GM21529 (cell line): ENCODE data around the gene RIPPLY2.
"Not testable (repeated sequence)": the region's sequence is repeated elsewhere in the genome, so short reads cannot be mapped to it uniquely, and the experiment has no call there.

ENCODE experiments used
- ATAC-seq: cut with Tn5 transposase; IDR thresholded peaks from one replicate; pipeline ENCODE4 v1.9.1; 2021; ENCODE audit not compliant: unreplicated experiment

RIPPLY2 gene

GRCh38 chr6:83853178-83854000, at the start of gene RIPPLY2:
Gene RIPPLY2, plus strand, starts transcription at chr6:83853360. Its CDS starts 57 bp downstream, at chr6:83853417.
- peak; percentile 64 for ATAC-seq

DNA sequence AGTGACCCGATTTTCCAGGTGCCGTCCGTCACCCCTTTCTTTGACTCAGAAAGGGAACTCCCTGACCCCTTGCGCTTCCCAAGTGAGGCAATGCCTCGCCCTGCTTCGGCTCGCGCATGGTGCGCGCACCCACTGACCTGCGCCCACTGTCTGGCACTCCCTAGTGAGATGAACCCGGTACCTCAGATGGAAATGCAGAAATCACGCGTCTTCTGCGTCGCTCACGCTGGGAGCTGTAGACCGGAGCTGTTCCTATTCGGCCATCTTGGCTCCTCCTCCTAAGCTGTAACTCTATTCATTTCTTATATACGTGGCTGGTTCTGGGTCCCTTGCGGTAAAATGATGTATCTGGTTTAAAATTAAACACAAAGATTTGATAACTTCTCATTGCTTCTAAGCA, 49.7 kb upstream of the RIPPLY2 start:
- ATAC-seq = not testable (repeated sequence)

DNA sequence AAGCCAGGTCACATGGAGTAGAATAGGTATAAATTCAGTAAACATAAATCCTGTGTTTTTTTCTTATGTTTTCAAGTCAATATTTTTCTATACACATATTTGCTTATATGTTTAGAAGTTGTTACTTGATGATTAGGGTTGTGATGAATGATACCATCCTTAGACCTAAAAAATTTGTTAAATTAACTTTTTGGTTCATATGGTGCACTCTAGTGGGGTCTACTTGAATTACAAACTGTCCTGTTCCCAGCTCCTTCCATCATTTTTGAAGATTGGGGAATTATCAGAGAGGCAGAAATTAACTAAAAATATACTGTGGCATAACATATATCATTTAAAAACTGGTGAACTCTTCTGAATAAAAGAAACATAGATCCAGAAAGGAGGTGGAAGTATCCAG, 48.3 kb upstream of the RIPPLY2 start:
- ATAC-seq = no peak

- ATAC-seq = no peak
These were observed 45.2 kb upstream of the RIPPLY2 start for GRCh38 chr6:83808005-83808404.

DNA sequence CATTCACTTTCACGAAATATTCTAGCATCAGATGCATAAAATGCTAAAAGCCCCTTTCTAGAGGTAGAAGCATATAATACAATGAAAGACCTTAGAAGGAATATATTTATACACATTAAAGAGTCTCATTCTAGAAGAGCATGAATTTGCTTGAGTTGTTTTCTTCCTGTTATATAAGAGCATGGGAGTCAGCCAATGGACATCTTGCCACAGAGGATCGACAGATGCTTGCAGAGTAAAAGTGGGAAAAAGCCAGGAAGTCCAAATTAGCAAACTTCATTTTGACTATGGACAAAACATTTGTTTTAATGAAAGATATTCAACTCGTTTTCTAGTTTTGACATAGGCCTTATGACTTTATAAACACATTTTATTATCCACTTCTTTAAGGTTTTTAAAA, 44.2 kb upstream of the RIPPLY2 start:
- no peak for ATAC-seq

DNA sequence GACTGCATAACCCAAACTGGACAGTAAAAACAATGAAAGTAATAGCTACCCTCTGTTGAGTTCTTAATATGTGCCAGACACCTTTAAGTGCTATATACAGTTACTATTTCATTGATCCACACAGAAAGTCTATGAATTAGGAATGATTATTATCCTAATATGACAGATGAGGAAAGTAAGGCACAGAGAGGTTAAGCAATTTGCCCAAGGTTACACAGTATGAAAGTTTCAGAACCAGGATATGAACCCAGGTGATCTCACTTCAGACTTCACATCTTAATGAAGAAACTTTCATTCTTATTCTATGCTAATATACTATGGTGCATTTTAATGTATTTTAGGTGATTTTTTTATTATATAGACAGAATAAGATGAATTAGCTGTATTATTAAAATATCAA, 40.6 kb upstream of the RIPPLY2 start:
- no peak for ATAC-seq

DNA sequence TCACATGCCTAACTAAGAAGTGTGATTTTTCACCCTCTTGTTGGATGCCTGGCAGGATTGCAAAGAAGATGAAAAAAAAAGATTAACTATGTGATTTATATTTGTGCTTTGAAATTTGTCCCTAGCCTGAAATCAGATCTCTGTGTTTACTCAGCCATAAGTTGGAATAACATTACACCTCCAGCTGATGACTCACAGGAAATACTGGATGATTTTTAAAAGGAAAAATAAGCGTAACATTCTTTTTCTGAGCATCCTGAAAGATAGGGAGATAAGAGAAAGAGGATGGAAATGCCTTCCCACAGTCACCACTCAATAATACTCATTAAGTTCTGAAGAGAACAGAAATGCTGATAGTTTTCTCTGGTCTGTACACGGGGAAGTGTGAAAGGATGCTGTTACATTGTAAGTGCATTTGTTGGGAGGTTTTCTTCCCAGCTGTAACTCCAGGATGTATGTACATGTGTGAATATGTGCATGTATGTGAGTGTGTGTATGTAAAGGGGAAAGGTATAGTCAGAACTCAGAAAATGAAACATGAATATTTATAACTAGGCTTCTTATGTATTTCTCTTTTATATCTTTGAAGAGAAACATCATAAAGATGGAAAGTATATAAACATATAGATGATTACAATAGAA, 37.4 kb upstream of the RIPPLY2 start:
- ATAC-seq = no peak

DNA sequence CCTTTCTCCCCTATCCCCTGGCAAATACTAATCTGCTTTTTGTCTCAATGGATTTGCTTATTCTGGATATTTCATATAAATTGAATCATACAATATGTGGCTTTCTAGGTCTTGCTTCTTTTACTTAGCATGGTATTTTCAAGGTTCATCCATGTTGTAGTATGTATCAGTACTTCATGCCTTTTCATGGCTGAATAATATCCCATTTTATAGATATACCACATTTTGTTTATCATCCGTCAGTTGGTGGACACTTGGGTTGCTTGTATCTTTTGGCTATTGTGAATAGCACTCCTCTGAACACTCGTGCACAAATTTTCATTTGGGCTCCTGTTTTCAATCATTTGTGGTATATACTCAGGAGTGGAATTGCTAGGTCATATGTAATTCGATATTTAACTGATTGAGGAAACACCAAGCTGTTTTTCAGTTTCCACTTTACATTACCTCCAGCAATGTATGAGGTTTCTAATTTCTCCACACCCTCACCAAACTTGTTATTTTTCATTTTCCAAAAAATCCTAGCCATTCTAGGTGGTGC, 30.5 kb upstream of the RIPPLY2 start:
- no peak for ATAC-seq

- no peak for ATAC-seq
These were observed 28.8 kb upstream of the RIPPLY2 start for GRCh38 chr6:83824388-83824801.

DNA sequence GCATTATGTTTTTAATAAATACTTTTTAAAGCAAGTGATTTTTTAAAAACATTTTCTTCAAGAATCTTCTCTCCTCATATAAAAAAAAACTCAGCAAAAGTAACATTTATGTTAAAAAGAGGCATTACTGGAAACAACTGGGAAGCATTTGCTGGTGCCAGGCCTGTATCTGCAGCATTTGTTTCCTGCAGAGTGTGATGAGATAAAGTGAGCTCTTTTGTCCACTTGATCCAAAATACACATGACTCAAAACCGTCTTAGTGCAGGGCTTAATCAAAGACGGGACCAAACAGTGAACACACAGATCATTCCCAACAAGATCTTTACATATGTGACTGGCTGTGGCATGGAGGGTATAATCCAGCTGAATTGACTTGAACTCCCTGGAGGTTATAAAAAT, 28.3 kb upstream of the RIPPLY2 start:
- no peak for ATAC-seq

DNA sequence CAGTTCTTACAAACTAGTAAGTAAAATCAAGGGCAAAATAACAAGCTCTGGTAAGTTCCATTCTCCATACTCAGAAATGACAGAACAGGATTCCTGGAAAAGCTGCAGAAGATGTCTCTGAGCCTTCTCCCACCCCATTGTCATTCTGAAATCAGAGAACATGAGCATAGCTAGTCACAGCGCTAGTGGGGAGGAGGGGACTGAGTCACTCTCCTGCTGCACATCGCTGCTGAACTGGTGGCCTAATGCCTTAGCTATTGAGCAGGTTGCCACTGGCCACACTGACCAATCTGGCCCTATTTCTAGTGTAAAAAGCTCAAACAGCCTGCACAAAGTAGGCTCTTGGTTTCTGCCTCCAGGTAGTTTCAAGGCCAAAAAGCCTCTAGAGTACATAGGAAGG, 26.1 kb upstream of the RIPPLY2 start:
- ATAC-seq = no peak

DNA sequence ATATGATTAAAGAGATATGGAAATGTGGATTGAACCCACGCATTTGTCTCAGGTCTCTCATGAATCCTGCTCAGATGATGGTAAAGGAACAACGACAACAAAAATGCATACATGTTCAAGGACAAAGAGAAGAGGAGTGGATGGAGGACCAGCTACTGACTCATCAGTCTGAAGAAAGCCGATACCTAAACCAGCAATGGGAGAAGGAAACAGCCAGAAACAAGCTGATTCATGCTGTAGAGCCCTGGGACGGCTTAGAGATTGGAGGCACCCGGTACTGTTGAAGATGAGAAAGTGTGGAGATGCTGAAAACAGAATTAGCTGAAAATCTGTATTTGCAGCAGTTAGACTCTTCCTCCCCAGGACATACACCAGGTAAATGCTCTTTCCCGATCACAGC, 14.4 kb upstream of the RIPPLY2 start:
- ATAC-seq = no peak

- ATAC-seq = no peak
These were observed 9.0 kb upstream of the RIPPLY2 start for GRCh38 chr6:83844170-83844569.

- no peak for ATAC-seq
These were observed 6.9 kb upstream of the RIPPLY2 start for GRCh38 chr6:83846291-83846690.

GRCh38 chr6:83847179-83847578, 6.0 kb upstream of the RIPPLY2 start:
- peak; percentile 96 for ATAC-seq

GRCh38 chr6:83849127-83849526, 4.0 kb upstream of the RIPPLY2 start:
- no peak for ATAC-seq

- no peak for ATAC-seq
These were observed 3.5 kb upstream of the RIPPLY2 start for GRCh38 chr6:83849610-83850009.

- no peak for ATAC-seq
These were observed 507 bp upstream of the RIPPLY2 start for GRCh38 chr6:83852528-83853177.

GRCh38 chr6:83854001-83854501, 891 bp downstream of the RIPPLY2 start:
- ATAC-seq = no peak

GRCh38 chr6:83854766-83855165, 1.6 kb downstream of the RIPPLY2 start:
- ATAC-seq = no peak
